Renal cortex interstitium (tissue), 11 donors: ENCODE data around the gene C21orf91. TPM values are rescaled to one million over a fixed set of nuclear protein-coding genes. Genes with fewer than 3 reads are reported as not detected.
"Not testable (repeated sequence)": the region's sequence is repeated elsewhere in the genome, so short reads cannot be mapped to it uniquely, and the experiment has no call there.

ENCODE experiments used
- DNase-seq, 11 donors: peaks; one replicate each; pipeline ENCODE4 v3.0.0-alpha.2; 2013; ENCODE audit warnings: low read depth in 9 of 11, low spot score in 4 of 11; ENCODE audit errors: extremely low read depth in 1 of 11
- polyA plus RNA-seq, 3 donors: library from polyadenylated mRNA; unstranded; fragments of 120-200 nt; gene quantifications; one replicate each; pipeline ENCODE4 v1.2.1, GENCODE V29; 2013; ENCODE audit not compliant: insufficient read length in 3 of 3

C21orf91 gene
- polyA plus RNA-seq, 3 donors = 23.7 to 29.7 (median 25.8) TPM

DNA sequence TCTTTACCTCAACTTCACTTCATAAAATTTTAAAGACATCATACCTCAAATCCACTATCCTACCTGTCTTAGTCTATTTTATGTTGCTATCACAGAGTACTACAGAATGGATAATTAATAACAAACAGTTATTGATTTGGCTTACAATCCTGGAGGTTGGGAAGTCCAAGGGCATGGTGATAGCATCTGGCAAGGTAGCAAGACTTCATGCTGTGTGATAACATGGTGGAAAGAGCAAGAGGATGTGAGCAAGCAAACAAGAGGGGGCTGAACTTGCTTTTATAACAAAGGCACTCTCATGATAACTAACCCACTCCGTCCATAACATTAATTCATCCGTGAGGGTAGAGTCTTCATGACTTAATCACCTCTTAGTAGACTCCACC is 33.8 kb downstream of the C21orf91 start:
- no peak for DNase-seq

GRCh38 chr21:17784604-17785402 is 34.4 kb downstream of the C21orf91 start:
- no peak for DNase-seq

GRCh38 chr21:17784180-17784598 is 35.0 kb downstream of the C21orf91 start:
- no peak for DNase-seq

DNA sequence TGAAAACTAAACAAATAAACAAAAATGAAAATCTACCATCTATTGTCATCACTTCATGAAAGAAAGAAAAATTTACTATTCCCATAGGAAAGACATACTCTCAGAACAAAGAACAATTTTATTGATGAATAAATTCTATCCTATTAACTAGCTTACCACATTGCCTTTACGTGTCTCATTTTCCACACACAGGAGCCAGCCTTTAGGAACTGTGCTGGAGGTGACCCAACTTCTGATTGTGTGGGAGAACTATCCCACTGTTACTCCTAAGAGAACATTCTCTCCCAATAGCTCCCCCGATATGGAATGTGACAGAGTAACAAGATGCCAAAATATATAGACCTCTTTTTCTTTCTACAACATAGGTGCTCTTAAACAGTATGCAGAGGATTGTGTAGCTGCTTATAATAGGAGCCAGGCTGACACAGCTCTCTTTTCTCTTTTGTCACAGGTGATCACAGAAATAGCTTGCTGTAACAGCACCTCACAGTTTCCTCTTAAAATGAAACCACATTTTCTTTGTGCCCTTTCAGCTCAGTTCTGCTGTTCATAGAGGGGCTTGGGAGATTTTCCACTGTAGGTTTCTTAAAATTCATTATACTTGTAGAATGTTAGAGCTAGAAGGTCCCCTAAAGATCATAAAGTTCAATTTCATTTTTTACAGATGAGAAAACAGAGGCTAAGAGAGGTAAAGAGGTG is 35.5 kb downstream of the C21orf91 start:
- no peak for DNase-seq

DNA sequence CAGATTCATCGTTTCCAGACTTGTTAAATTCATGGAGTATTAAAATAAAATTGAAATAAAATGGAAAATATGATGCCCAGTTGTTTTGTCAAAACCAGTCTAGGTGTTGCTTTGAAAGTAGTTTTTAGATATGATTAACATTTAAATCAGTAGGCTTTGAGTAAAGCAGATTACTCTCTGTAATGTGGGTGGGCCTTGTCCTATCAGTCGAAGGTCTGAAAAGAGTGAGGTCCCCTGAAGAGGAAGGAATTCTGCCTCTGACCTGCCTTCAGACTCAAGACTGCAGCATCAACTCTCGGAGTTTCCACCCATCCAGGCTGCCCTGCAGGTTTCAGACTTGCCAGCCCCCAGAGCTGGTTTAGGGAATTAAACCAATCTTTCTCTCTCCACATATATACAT is 36.2 kb downstream of the C21orf91 start:
- DNase-seq = no peak

DNA sequence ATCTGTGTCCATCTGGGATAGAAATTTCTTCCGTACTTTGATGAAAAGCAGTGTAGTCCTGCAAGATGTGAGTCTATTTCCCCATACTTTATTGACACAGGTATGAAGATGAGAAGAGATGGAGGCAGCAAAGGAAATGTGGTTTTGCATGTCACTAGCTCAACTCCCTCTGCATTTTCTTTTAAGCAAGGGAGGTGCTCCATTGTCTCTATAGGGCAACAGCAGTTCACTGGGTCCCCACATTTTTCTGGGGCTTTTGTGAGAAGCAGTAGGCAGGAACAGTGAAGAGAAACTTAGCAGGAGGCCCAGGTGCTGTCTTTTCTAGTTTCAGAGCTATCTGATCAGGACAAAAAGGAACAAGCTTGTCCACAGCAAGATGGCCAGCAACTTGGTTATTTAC is 37.1 kb downstream of the C21orf91 start:
- DNase-seq = no peak

DNA sequence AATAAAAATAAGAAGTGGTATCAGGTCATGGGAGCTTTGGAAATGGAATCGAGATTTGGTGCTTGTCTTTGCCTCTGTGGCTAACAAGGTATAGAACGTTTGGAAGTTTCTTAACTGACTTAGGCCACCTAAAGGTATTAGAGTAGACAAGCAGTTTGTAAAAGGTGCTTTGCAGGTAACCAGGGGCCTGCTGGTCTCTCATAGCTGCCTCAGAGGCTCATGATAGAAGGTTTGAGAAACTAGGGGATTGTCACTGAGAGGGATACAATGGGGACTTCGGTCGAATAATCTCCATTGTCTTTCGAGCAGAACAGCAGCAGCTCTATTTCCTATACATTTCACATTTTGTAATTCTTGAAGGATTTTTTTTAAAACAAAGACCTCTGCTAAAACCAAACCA is 37.6 kb downstream of the C21orf91 start:
- no peak for DNase-seq

GRCh38 chr21:17780539-17780938 is 38.6 kb downstream of the C21orf91 start:
- DNase-seq = no peak

DNA sequence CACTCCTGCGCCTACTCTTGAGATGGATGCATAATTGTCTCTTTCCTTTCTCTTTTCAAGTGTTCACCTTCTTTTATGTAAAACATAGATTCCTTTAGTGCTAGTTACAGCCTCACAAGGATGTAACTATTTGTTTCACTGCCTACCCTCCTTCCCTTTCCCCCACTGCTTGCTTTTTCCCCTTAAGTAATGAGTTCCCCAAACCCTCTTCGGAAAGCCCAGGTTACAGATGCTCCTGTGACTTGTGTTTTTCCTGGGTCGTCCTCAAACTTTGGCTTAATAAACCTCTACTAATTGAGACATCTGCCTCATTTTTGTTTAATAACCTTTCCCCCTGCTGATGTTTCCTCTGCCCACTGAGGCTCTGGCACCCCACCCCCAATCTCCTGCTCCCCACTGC is 39.2 kb downstream of the C21orf91 start:
- no peak for DNase-seq

DNA sequence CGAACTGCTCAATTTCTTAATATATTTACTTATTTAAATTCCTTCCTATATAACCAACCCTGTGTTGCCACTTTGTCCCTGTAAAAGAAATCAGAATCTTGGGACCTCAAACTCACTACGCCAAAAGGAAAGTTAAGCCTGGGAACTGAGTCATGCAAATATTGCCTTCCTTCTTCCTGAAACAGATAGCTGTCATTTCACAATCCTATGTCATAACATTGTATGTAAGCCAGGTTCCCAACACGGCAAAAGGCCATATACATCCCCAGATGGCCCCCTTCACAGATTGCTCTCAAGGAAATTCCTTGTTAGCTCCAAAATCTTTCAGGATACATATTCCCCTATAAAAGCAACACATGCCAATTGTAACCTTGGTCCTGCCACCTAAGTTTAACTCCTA is 39.7 kb downstream of the C21orf91 start:
- no peak for DNase-seq

GRCh38 chr21:17777072-17777765 is 41.9 kb downstream of the C21orf91 start:
- DNase-seq = no peak

GRCh38 chr21:17775431-17776126 is 43.6 kb downstream of the C21orf91 start:
- DNase-seq = no peak

DNA sequence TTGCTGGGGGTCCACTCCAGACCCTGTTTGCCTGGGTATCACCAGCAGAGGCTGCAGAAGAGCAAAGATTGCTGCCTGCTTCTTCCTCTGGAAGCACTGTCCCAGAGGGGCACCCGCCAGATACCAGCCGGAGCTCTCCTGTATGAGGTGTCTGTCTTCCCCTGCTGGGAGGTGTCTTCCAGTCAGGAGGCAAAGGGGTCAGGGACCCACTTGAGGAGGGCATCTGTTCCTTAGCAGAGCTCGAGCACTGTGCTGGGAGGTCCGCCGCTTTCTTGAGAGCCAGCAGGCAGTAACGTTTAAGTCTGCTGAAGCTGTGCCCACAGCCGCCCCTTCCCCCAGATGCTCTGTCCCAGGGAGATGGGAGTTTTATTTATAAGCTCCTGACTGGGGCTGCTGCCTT is 44.1 kb downstream of the C21orf91 start:
- DNase-seq = not testable (repeated sequence)

GRCh38 chr21:17769447-17769845 is 49.7 kb downstream of the C21orf91 start:
- DNase-seq = no peak

DNA sequence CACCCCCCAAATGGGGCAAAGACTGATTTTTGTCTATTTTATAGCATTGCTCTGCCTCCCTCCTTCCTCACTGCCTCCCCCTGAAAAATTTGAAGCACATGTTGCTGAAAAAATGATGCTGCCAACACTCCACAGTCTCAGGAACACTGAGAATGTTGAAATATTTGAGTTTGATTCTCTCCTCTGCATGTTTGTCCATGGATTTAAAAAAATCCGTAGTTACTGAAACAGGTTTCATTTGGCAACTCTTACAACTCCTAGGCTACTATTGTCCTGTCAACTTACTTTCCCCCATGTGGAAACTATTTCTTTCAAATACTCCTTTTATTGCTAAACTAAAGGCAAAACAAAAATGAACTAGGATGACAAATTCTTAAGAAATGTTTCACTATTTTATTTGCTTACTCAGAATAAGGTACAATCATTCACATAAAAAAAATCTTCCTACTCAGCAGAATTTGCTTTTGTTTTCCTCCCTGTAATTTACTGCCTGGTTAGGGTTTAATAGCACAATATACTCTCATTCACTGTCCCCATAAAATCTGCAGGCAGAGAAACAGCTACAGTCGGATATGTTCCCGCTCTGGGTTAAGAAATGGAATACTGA is 50.2 kb downstream of the C21orf91 start:
- no peak for DNase-seq

DNA sequence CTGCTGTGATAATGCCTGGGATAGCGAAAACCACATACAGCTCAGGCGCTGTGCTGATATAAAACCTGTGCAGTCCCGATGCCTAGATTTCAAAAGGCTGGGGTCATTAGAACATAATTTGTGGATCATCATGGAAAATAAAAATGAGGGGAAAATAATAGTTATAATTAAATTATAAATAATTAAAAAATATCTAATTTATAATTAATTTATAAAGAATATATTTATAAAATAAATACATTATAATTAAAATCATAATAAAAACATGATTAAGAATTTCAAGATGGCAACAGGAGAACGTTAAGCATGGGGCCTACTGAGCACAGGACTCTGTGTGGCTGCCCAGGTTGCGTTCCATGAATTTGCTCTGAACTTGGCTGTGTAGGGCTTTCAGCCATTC is 53.9 kb downstream of the C21orf91 start:
- no peak for DNase-seq

DNA sequence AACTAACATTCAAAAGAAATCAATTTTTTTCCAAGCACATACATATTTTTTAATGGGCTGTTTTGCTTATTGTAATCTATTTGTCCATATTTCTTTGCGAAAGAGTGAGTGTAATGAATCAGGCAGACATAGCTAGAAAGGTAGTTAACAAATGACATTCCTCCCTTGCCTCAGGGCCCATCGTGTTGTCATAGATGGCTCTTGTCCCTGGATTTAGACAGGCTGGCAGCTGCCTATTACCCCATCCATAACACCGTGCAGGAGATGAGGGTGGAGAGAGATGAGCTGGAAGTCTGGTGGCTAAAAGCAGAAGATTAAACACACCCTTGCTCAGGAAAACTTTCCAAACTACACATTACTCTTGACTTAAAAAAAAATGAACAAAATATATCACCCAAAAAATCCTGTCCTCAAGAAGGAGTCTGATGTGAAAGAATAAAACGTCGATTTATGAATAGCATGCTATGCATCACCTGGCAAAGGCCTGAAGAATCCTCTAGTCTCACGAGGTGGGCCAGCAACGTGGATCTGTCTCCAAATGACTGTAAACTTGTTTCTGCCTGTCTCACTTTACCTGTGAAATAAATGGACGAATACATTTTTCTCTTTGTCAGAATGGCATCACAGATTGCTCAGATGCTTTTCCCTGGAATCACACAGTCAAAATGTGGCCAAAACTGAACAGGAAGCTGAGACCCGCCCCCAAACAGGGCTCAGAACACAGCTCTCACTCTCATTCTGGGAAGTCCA is 55.7 kb downstream of the C21orf91 start:
- DNase-seq = no peak

DNA sequence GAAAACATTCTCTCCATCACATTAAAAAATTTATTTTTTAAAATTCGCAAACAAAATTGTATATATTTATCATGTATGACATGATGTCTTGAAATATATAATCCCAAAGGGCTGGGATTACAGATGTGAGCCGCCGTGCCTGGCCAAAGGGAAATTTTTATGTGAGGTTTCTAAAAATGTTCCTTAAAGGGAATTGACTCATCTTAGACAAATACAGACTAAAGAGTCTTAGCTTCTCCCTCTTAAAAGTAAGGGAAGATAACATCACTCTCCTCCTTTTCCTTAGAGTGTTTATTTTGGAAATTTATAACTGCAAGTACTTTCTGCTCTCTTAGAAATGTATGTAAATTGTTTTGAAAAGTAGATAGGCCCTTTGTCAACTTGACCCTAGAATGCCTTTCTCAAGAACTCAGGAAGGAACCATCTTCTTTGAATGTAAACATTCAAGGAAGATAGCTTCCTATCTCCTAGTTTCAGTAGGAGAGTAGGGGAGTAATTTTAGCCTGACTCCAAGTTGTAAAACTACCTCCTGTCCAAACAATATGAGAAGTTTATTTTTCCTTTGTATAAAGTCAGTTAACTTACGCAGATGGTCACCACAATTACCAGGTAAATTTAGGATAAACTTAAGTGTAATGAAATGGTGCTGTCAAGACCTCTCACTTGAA is 59.5 kb downstream of the C21orf91 start:
- DNase-seq = no peak
